IPS-15b (cell line): ENCODE results near the gene MAP2K7.
"Not testable (repeated sequence)": the region's sequence is repeated elsewhere in the genome, so short reads cannot be mapped to it uniquely, and the experiment has no call there.

Experiments used
- H3K27me3 ChIP-seq: one replicate; pipeline ENCODE4 v1.6.1; 2013; ENCODE audit warnings: low read length; ENCODE audit not compliant: control insufficient read depth, insufficient read depth
- H3K36me3 ChIP-seq: one replicate; pipeline ENCODE4 v1.6.1; 2013; ENCODE audit warnings: low read length; ENCODE audit not compliant: control insufficient read depth, insufficient read depth
- H3K4me1 ChIP-seq: one replicate; pipeline ENCODE4 v1.6.1; 2013; ENCODE audit warnings: mild to moderate bottlenecking, low read length; ENCODE audit not compliant: control insufficient read depth, insufficient read depth
- H3K4me3 ChIP-seq: one replicate; pipeline ENCODE4 v1.5.1; 2013; ENCODE audit warnings: low read depth, low read length
- H3K9ac ChIP-seq: one replicate; pipeline ENCODE4 v1.6.1; 2013; ENCODE audit warnings: low read depth, mild to moderate bottlenecking, low read length
- H3K9me3 ChIP-seq: one replicate; pipeline ENCODE4 v1.6.1; 2013; ENCODE audit warnings: mild to moderate bottlenecking, low read length; ENCODE audit not compliant: control insufficient read depth, insufficient read depth

MAP2K7 gene

DNA sequence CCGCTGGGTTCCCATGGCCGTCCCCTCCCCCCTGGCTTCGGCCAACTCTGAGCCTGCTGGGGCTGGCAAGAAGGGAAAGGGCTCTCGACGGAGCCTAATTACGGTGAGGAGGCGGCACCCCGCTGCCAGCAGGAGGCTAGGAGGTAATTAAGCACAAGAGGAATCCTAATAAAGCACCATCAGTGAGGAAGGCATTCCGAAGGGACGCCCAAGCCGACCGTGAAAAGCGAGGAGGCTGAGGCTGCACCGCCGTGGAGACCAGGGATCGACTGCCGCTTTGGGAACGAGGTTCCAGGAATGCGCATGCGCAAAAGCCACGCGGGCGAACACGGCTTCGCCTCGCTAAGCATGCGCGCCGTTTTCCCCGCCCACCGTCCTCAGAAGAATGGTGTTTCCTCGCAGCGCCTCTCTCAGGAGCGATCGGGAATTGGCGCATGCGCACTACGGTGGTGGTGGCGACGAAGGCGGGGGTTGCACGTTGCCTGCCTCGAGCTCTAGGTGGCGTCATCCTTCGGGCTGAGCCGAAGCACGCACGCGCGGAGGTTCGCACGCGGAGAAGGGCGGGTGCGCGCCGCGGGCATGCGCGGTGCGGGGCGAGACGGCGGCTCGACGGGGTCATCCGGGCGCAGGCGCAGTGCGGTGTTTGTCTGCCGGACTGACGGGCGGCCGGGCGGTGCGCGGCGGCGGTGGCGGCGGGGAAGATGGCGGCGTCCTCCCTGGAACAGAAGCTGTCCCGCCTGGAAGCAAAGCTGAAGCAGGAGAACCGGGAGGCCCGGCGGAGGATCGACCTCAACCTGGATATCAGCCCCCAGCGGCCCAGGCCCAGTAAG lies at the start of gene MAP2K7:
Gene MAP2K7, plus strand, starts transcription at position 634 of the 830 bp plus-strand sequence. Its CDS starts 68 bp downstream, at position 702.
- peak within 1 kb of the TSS; percentile 96 for H3K9ac ChIP-seq
- H3K27me3 ChIP-seq = no peaks in the 10 kb centered on the region
- H3K4me3 ChIP-seq = peak within 1 kb of the TSS; percentile 88
- peaks cover 22% of the 10 kb centered on the region for H3K36me3 ChIP-seq
- no peaks in the 10 kb centered on the region for H3K9me3 ChIP-seq
- H3K4me1 ChIP-seq = peaks cover 2% of the 10 kb centered on the region

DNA sequence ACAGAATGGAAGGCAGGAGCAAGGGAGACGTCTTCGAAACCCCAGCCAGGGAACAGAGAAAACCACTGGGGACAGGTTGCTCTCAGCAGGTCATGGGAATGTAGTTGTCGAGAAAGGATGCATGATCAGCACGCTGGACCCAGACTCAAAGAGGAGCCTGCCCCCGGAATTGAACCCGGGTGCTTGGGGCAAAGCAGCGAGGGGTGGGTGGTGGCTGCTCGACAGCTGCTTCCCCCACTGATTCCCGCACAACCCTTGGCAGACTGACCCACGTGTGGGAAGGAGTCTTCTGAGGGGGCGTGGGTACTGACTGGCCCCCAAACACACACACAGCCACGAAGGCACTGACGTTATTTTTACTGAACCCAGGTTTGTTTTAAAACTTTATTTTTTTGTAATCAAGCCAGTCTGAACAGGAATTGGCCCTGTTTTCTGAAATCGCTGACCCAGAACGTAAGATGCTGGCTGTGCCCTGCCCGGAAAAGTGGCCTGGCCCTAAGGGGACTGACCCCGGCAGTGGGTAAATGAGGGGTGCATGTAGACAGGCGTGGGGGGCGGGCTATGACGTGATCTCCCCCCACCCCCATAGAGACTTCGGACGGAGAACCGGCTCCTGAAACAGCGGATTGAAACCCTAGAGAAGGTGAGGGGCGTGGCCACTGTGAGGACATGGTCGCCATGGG lies 48.1 kb upstream of the MAP2K7 start:
- Histone ChIP-seq H3K9me3 (no peaks in the 10 kb centered on the region), H3K4me1 (peaks cover 3% of the 10 kb centered on the region), H3K27me3 (peaks cover 1% of the 10 kb centered on the region), H3K36me3 (no peaks in the 10 kb centered on the region), H3K9ac (no peak overlapping the region), H3K4me3 (no peak overlapping the region)

DNA sequence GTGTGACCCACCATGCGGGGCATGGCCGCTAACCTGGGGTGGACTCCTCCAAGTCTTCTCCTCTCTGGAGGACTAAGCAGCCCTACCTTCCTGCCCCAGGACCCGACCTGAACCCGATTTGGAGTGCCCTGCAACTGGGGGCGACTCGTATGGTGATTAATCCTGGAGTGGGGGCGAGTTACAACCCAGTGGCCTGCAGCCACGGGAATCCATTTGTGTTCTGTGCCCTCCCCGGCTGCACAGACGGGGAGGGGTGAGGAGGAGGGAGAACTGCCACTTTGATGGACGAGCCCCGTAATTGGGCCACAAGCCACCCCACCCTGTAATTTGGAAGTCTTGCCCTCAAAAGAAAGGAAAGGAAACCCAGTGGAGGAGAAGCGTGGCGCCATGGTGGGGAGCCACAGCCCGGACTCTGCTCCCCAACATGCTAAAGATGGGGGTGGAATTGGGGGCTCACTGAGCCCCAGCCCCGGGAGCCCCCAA lies 47.5 kb upstream of the MAP2K7 start:
- Histone ChIP-seq H3K4me3 (no peak overlapping the region), H3K9me3 (no peaks in the 10 kb centered on the region), H3K9ac (no peak overlapping the region), H3K27me3 (peaks cover 7% of the 10 kb centered on the region), H3K36me3 (no peaks in the 10 kb centered on the region), H3K4me1 (peaks cover 5% of the 10 kb centered on the region)

DNA sequence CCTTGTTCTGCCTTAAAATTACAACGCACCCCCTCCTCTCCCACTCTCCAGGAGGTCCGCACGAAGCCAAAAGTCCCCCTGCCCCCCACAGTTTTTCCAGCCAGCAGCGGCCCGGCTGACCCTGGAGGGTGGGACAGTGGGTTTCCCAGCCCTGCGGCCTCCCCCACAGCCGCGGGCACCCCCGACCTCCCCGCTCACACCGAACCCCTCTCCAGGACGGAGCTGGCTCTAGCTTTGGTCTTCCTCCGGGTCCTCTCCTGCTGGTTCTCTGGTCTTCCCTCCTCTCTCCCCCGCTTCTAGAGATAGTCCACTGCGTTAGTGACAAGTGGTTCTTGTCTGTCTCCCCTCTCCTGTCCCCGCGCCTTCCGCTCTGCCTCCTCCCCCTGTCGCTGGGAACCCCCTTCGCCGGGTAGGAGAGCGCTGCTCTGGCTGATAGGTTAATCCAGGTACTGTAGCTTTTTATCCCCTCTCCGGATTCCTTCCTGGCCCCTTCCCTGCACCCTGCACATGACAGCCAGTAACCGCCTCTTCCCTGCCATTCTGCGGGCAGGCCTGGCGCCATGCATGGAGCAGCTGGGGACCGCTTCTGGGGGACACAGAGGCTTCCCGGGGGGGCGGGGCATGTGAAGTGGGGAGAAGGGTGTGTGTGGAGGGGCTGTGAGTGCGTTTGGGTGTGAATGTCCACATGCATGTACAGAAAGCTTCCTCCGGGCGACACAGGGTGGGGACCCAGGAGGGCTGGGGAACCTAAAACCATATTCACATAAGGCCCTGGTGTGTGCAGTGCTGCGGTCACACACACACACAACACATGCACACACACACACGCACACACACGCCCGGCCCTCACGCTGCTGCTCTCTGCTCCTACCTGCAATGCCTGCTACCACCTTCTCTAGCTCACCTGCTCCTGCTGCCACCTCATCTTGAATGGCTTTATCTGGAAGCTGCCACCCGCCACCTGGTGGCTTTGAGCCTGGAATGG lies 46.7 kb upstream of the MAP2K7 start:
- Histone ChIP-seq H3K9me3 (no peaks in the 10 kb centered on the region), H3K4me3 (peak overlapping the region; percentile 49), H3K27me3 (peaks cover 13% of the 10 kb centered on the region), H3K9ac (no peak overlapping the region), H3K4me1 (peaks cover 9% of the 10 kb centered on the region), H3K36me3 (no peaks in the 10 kb centered on the region)

DNA sequence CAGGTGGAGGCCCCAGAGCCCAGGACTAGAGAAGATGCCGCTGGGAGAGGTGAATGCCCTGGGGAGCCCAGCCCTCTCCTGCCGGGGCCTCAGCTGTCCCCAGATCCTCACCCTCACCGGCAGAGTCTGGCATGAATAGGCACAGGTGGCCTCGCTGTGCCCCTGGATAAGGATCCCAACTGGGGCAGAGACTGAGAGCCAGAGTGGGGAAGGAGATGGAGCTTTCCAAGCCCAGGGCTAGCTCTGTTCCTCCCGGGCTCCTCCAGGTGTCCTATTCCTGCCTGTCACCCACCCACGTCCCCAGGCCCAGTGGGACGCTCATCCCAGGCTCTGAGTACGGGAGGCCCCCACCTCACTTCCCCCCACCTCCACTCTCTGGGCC lies 46.0 kb upstream of the MAP2K7 start:
- H3K9me3 ChIP-seq = no peaks in the 10 kb centered on the region
- H3K4me1 ChIP-seq = peaks cover 9% of the 10 kb centered on the region
- no peak overlapping the region for H3K9ac ChIP-seq
- peak overlapping the region; percentile 49 for H3K4me3 ChIP-seq
- H3K36me3 ChIP-seq = no peaks in the 10 kb centered on the region
- H3K27me3 ChIP-seq = peaks cover 13% of the 10 kb centered on the region

DNA sequence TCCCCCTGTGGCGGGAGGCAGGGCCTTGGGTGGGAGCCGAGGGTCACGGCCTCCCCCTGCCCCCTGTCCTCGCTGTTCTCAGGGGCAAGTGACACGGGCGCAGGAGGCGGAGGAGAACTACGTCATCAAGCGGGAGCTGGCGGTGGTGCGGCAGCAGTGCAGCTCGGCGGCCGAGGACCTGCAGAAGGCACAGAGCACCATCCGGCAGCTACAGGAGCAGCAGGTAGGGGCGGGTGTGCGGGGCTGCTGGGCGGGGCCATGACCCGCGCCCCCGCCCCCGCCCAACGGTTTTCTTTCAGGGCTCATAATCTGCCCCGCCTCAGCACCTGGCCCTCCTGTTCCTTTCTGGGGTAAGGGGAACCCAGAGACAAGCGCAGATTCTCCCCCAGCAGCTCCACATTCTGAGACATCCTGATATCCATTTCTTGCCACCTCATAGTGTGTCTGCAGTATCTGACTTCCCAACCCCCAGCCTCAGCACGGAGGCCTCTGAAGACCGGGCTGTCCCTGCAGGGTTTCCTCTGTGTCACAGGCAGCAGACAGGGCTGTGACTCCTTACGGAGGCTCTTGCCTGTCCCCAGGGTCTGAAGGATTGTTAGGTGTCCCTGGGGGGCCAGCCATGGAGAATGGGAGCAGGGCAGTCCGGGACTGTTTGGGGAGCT lies 45.4 kb upstream of the MAP2K7 start:
- peak overlapping the region; percentile 49 for H3K4me3 ChIP-seq
- peaks cover 9% of the 10 kb centered on the region for H3K4me1 ChIP-seq
- H3K27me3 ChIP-seq = peaks cover 16% of the 10 kb centered on the region
- H3K9ac ChIP-seq = peak overlapping the region; percentile 60
- H3K36me3 ChIP-seq = no peaks in the 10 kb centered on the region
- H3K9me3 ChIP-seq = no peaks in the 10 kb centered on the region

DNA sequence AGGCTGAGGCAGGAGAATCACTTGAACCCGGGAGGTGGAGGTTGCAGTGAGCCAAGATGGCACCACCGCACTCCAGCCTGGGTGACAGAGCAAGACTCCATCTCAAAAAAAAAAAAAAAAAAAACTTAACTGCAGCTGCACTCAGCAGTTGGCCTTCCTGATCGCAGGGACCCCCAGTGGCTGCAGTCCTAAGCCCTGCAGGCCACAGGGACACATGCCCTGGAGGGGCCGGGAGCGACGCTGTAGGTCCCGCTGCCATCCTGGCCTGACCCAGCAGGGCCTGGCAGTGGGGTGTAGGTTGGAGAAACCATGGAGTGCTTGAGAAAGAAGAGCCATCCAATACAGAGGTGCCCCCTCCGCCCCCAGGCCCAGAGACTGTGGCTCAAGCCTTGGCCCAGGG lies 44.6 kb upstream of the MAP2K7 start:
- not testable (repeated sequence) for H3K9me3 ChIP-seq, H3K4me1 ChIP-seq, H3K9ac ChIP-seq, H3K4me3 ChIP-seq, H3K36me3 ChIP-seq
- H3K27me3 ChIP-seq = peaks cover 24% of the 10 kb centered on the region

DNA sequence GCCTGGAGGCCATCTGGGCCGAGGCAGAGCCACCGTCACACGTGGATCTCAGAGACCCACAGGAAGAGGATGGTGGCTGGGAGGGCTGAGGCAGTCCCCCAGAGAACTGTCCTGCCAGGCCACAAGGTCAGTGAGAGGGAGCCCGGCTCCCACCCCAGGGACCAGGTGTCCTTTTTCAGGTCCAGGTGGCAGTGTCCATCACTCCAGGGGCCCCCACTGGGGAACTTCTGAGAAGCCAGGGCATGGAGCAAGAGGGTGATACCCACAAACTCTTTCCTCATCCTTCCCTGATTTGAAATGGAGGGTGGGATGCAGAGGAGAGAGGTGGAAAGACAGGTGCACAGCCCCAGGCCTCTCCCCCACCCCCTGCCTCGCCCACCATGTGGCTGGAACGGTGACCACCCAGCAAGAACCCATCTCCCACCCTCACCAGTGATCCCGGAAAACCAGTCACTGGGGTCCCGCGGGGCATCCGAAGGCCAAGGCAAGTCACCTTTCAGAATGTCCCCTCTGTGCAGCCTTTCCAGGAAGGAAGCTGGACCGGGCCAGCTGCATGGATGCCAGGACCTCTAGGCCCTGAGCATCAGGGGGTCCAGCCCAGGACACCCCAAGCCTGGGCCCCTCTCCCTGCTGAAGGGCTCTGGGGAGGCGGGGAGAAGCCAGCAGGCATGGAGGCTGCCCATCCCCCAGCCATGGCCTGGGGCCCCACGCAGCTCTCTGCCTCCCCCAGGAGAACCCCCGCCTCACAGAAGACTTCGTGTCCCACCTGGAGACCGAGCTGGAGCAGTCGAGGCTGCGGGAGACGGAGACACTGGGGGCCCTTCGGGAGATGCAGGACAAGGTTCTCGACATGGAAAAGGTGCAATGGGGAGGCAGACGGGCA lies 43.6 kb upstream of the MAP2K7 start:
- no peak overlapping the region for H3K9ac ChIP-seq
- H3K9me3 ChIP-seq = no peaks in the 10 kb centered on the region
- H3K4me1 ChIP-seq = peaks cover 9% of the 10 kb centered on the region
- H3K36me3 ChIP-seq = no peaks in the 10 kb centered on the region
- H3K27me3 ChIP-seq = peaks cover 30% of the 10 kb centered on the region
- no peak overlapping the region for H3K4me3 ChIP-seq

DNA sequence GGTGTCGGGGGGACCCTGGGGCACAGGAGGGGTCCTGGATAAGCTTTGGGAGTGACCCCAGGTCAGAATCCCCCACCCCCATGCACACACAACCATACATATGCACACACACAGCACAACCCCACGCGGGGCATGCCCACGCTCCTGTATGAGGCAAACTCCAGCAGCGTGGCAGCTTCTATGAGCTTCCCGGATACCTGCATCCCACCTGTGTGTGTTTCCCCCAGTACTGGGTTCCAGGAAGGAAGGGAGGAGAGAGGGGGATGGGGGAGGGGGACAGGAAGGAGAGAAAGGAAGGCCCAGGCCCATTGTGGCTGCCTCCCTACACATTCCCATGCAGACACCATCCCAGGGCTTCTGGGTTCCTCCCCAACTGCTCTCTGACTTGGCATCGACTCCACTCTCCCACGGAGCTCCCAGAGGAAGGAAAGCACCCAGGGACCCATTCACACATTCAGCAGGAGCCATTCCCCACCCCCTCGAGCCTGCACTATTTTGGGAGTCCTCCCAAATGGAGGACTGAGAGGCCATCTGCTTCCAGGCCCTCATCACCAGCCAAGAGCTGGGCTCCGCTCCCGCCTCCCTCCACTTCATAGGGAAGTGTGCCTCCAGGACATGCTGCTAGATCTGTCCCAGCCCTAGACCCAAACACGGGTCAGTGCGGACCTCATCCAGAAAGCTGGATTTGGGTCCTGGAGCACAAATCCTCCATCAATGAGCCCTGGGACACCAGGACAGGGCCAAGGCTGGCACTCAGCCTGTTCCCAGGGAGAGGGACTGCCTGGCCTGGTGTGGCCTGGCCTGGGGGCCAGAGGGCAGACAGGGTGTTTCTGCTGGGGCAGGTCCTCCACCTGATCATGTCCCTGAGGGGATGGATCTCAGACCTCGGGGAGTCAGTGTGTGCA lies 42.7 kb upstream of the MAP2K7 start:
- peaks cover 37% of the 10 kb centered on the region for H3K27me3 ChIP-seq
- no peak overlapping the region for H3K9ac ChIP-seq
- H3K36me3 ChIP-seq = no peaks in the 10 kb centered on the region
- no peaks in the 10 kb centered on the region for H3K9me3 ChIP-seq
- H3K4me1 ChIP-seq = peaks cover 13% of the 10 kb centered on the region
- H3K4me3 ChIP-seq = no peak overlapping the region
